Neural progenitor cell (in vitro differentiated cells): Measurements from ENCODE around the gene RPS3A. TPM values are rescaled to one million over a fixed set of nuclear protein-coding genes. Genes with fewer than 3 reads are reported as not detected.
"Not testable (repeated sequence)": the region's sequence is repeated elsewhere in the genome, so short reads cannot be mapped to it uniquely, and the experiment has no call there.

Experiments used
- DNase-seq: peaks from one replicate; pipeline ENCODE4 v3.0.0-alpha.2; 2016; ENCODE audit warnings: low spot score
- H2AFZ ChIP-seq: fragments of 200-600 bp; sonication (generic); replicated peaks from 2 replicates; pipeline ENCODE4 v1.6.1; 2016; ENCODE audit warnings: antibody characterized with exemption
- H3F3A ChIP-seq: fragments of 200-600 bp; sonication (generic); 2 replicates; pipeline ENCODE4 v1.6.1; 2016; ENCODE audit warnings: antibody characterized with exemption, low read depth
- H3K27ac ChIP-seq: fragments of 200-600 bp; sonication (generic); 2 replicates; pipeline ENCODE4 v1.5.1; 2016; ENCODE audit warnings: mild to moderate bottlenecking
- H3K27me3 ChIP-seq: fragments of 200-600 bp; sonication (generic); 2 replicates; pipeline ENCODE4 v1.6.1; 2016; ENCODE audit warnings: mild to moderate bottlenecking, moderate library complexity
- H3K36me3 ChIP-seq: fragments of 200-600 bp; sonication (generic); 2 replicates; pipeline ENCODE4 v1.5.1; 2016
- H3K4me1 ChIP-seq: fragments of 200-600 bp; sonication (generic); 2 replicates; pipeline ENCODE4 v1.6.1; 2016; ENCODE audit warnings: mixed run types
- H3K4me2 ChIP-seq: fragments of 200-600 bp; sonication (generic); 2 replicates; pipeline ENCODE4 v1.6.1; 2016
- H3K4me3 ChIP-seq: fragments of 200-600 bp; sonication (generic); 2 replicates; pipeline ENCODE4 v1.5.1; 2016
- H3K79me2 ChIP-seq: fragments of 200-600 bp; sonication (generic); 2 replicates; pipeline ENCODE4 v1.6.1; 2016; ENCODE audit warnings: low read depth
- H3K9ac ChIP-seq: fragments of 200-600 bp; sonication (generic); 2 replicates; pipeline ENCODE4 v1.6.1; 2016
- H3K9me3 ChIP-seq: fragments of 200-600 bp; sonication (generic); 2 replicates; pipeline ENCODE4 v1.5.1; 2016; ENCODE audit warnings: low read depth
- H4K20me1 ChIP-seq: fragments of 200-600 bp; sonication (generic); 2 replicates; pipeline ENCODE4 v1.6.1; 2016; ENCODE audit warnings: low read depth
- H3K27ac Mint-ChIP-seq: 3 replicates; pipeline ENCODE4 v1.8.0; 2021; ENCODE audit warnings: mixed read lengths
- H3K27me3 Mint-ChIP-seq: 2 replicates; pipeline ENCODE4 v1.8.0; 2022; ENCODE audit warnings: low read depth, mild to moderate bottlenecking, inconsistent platforms, moderate library complexity, mixed read lengths; ENCODE audit not compliant: insufficient read depth
- H3K36me3 Mint-ChIP-seq: 3 replicates; pipeline ENCODE4 v1.8.0; 2021; ENCODE audit warnings: mixed read lengths
- H3K4me1 Mint-ChIP-seq: 3 replicates; pipeline ENCODE4 v1.8.0; 2021; ENCODE audit warnings: mixed read lengths
- H3K4me3 Mint-ChIP-seq: 3 replicates; pipeline ENCODE4 v1.8.0; 2021; ENCODE audit warnings: mild to moderate bottlenecking, moderate library complexity, mixed read lengths
- H3K9me3 Mint-ChIP-seq: 3 replicates; pipeline ENCODE4 v1.8.0; 2020; ENCODE audit warnings: mixed read lengths
- EZH2 ChIP-seq: fragments of 200-600 bp; sonication (generic); IDR thresholded peaks from 2 replicates; pipeline ENCODE4 v1.6.1; 2017; ENCODE audit warnings: antibody characterized with exemption, mild to moderate bottlenecking, moderate library complexity
- EZH2phosphoT487 ChIP-seq: fragments of 200-600 bp; sonication (generic); IDR thresholded peaks from 2 replicates; pipeline ENCODE4 v1.6.1; 2017; ENCODE audit warnings: antibody characterized with exemption
- total RNA-seq: library from RNA; depleted of rRNA; stranded (reverse); fragments of >200 nt; gene quantifications from 2 replicates; pipeline ENCODE4 v1.2.3, GENCODE V29; 2015; ENCODE audit warnings: low replicate concordance
- TF ChIP-seq, protein P1 (sequence below): fragments of 200-600 bp; sonication (generic); IDR thresholded peaks from 2 replicates; pipeline ENCODE4 v1.5.1; 2017; ENCODE audit warnings: antibody characterized with exemption, mild to moderate bottlenecking

Gene RPS3A
- total RNA-seq = 6,330 and 9,356 TPM in 2 replicates

- Mint-ChIP-seq H3K4me3 (peak within 1 kb of the TSS; percentile 94), H3K27me3 (peaks cover 8% of the 10 kb centered on the region), H3K4me1 (peaks cover 20% of the 10 kb centered on the region), H3K27ac (peak within 1 kb of the TSS; percentile 99), H3K9me3 (peaks cover 2% of the 10 kb centered on the region), H3K36me3 (peaks cover 25% of the 10 kb centered on the region)
- H3K4me1 ChIP-seq = peaks cover 10% of the 10 kb centered on the region
- H3K36me3 ChIP-seq = peaks cover 17% of the 10 kb centered on the region
- H3K79me2 ChIP-seq = peaks cover 42% of the 10 kb centered on the region
- H3F3A ChIP-seq = peaks cover 40% of the 10 kb centered on the region
- DNase-seq = peak; percentile 97
- H4K20me1 ChIP-seq = peaks cover 46% of the 10 kb centered on the region
- peak within 1 kb of the TSS; percentile 98 for H3K9ac ChIP-seq
- no peak for TF ChIP-seq EZH2phosphoT487
- no peak for TF ChIP-seq EZH2
- TF ChIP-seq, protein P1, sequence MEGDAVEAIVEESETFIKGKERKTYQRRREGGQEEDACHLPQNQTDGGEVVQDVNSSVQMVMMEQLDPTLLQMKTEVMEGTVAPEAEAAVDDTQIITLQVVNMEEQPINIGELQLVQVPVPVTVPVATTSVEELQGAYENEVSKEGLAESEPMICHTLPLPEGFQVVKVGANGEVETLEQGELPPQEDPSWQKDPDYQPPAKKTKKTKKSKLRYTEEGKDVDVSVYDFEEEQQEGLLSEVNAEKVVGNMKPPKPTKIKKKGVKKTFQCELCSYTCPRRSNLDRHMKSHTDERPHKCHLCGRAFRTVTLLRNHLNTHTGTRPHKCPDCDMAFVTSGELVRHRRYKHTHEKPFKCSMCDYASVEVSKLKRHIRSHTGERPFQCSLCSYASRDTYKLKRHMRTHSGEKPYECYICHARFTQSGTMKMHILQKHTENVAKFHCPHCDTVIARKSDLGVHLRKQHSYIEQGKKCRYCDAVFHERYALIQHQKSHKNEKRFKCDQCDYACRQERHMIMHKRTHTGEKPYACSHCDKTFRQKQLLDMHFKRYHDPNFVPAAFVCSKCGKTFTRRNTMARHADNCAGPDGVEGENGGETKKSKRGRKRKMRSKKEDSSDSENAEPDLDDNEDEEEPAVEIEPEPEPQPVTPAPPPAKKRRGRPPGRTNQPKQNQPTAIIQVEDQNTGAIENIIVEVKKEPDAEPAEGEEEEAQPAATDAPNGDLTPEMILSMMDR = peak; percentile 86
- H3K4me3 ChIP-seq = peak within 1 kb of the TSS; percentile 86
- H3K9me3 ChIP-seq = no peaks in the 10 kb centered on the region
- peak within 1 kb of the TSS; percentile 100 for H3K4me2 ChIP-seq
- H2AFZ ChIP-seq = peak within 1 kb of the TSS; percentile 98
- no peaks in the 10 kb centered on the region for H3K27me3 ChIP-seq
- peak within 1 kb of the TSS; percentile 89 for H3K27ac ChIP-seq
These were observed at the start of gene RPS3A for GRCh38 chr4:151099229-151099975. Gene RPS3A, plus strand, starts transcription at chr4:151099628. Its CDS starts 25 bp downstream, at chr4:151099653.

DNA sequence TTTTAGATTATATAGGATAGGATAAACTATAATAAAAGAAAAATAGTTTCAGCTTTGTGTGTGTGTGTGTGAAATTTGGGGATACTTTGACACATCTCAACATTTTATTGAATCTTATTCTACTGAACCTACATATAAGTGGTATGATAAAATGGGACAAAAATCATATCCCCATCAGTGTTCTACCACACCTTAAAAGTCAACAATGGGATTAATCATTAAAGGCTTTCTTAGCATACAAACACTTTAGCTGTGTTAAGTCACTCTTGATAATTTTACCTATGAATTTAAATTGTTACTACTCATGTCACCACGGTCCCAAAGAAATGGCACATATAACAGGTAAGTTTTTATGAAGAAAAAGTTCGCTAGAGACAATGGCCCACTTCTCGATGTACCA lies 46.6 kb upstream of the RPS3A start:
- no peaks in the 10 kb centered on the region for H3K4me1 Mint-ChIP-seq
- H4K20me1 ChIP-seq = no peaks in the 10 kb centered on the region
- no peaks in the 10 kb centered on the region for H3K36me3 ChIP-seq
- H3K4me1 ChIP-seq = peaks cover 5% of the 10 kb centered on the region
- peaks cover 6% of the 10 kb centered on the region for H3F3A ChIP-seq
- no peak overlapping the region for H3K9ac ChIP-seq
- H3K27ac ChIP-seq = no peak overlapping the region
- no peaks in the 10 kb centered on the region for H3K27me3 Mint-ChIP-seq
- H3K4me3 ChIP-seq = no peak overlapping the region
- no peaks in the 10 kb centered on the region for H3K36me3 Mint-ChIP-seq
- no peak overlapping the region for H3K4me2 ChIP-seq
- H3K27ac Mint-ChIP-seq = no peak overlapping the region
- TF ChIP-seq EZH2 = no peak
- TF ChIP-seq EZH2phosphoT487 = no peak
- TF ChIP-seq, protein P1 = no peak
- H3K79me2 ChIP-seq = no peaks in the 10 kb centered on the region
- no peak overlapping the region for H3K4me3 Mint-ChIP-seq
- no peak overlapping the region for H2AFZ ChIP-seq
- H3K9me3 ChIP-seq = no peaks in the 10 kb centered on the region
- H3K9me3 Mint-ChIP-seq = peaks cover 3% of the 10 kb centered on the region
- no peak for DNase-seq
- H3K27me3 ChIP-seq = no peaks in the 10 kb centered on the region

- DNase-seq = no peak
- Mint-ChIP-seq H3K27me3 (no peaks in the 10 kb centered on the region), H3K4me1 (no peaks in the 10 kb centered on the region), H3K36me3 (no peaks in the 10 kb centered on the region), H3K9me3 (peaks cover 3% of the 10 kb centered on the region), H3K4me3 (no peak overlapping the region), H3K27ac (no peak overlapping the region)
- H3K4me2 ChIP-seq = no peak overlapping the region
- H3K27ac ChIP-seq = no peak overlapping the region
- TF ChIP-seq EZH2phosphoT487 (no peak), EZH2 (no peak)
- TF ChIP-seq, protein P1 = no peak
- no peaks in the 10 kb centered on the region for H3F3A ChIP-seq
- H3K79me2 ChIP-seq = no peaks in the 10 kb centered on the region
- no peaks in the 10 kb centered on the region for H3K27me3 ChIP-seq
- H4K20me1 ChIP-seq = no peaks in the 10 kb centered on the region
- H3K4me1 ChIP-seq = no peaks in the 10 kb centered on the region
- no peak overlapping the region for H2AFZ ChIP-seq
- H3K9me3 ChIP-seq = no peaks in the 10 kb centered on the region
- no peaks in the 10 kb centered on the region for H3K36me3 ChIP-seq
- no peak overlapping the region for H3K4me3 ChIP-seq
- H3K9ac ChIP-seq = no peak overlapping the region
These were observed 43.9 kb upstream of the RPS3A start for GRCh38 chr4:151055539-151055938.

GRCh38 chr4:151063143-151063542 lies 36.3 kb upstream of the RPS3A start:
- H3K9me3 ChIP-seq, H3K27me3 ChIP-seq, H3K36me3 Mint-ChIP-seq, H3K36me3 ChIP-seq, H3K9ac ChIP-seq, H3K27ac ChIP-seq, H3K9me3 Mint-ChIP-seq, H3K79me2 ChIP-seq, DNase-seq, H2AFZ ChIP-seq, H3K27ac Mint-ChIP-seq, H3K4me1 Mint-ChIP-seq, H3K27me3 Mint-ChIP-seq, H3F3A ChIP-seq, H3K4me1 ChIP-seq, H3K4me3 ChIP-seq, H3K4me3 Mint-ChIP-seq, H4K20me1 ChIP-seq, H3K4me2 ChIP-seq: not testable (repeated sequence)
